ENCODE measurements around the gene PDIA5.

PDIA5 gene

GRCh38 chr3:123066599-123066895 lies 278 bp upstream of the PDIA5 start:
- no peak for DNase-seq
- in situ Hi-C loops (cut with HindIII; ENCODE audit: low pct_ligation_motif_present, low pct_unique_long_range_greater_than_20kb, low sequenced_read_pairs): no loop called here

GRCh38 chr3:123067689-123068600 lies 1.1 kb downstream of the PDIA5 start:
- DNase-seq: no peak

GRCh38 chr3:123068601-123069381 lies 2.0 kb downstream of the PDIA5 start:
- in situ Hi-C loops (cut with HindIII; ENCODE audit: low pct_ligation_motif_present, low pct_unique_long_range_greater_than_20kb, low sequenced_read_pairs): no loop called here
- no peak for DNase-seq

More at GRCh38 chr3:123067689-123068600, 1.1 kb downstream of the PDIA5 start:
- in situ Hi-C loops (cut with HindIII; ENCODE audit: low pct_ligation_motif_present, low pct_unique_long_range_greater_than_20kb, low sequenced_read_pairs): no loop called here

GRCh38 chr3:123070510-123070909 lies 3.7 kb downstream of the PDIA5 start:
- DNase-seq: no peak
- in situ Hi-C loops (cut with HindIII; ENCODE audit: low pct_ligation_motif_present, low pct_unique_long_range_greater_than_20kb, low sequenced_read_pairs): no loop called here

GRCh38 chr3:123071146-123071545 lies 4.3 kb downstream of the PDIA5 start:
- no peak for DNase-seq
- in situ Hi-C loops (cut with HindIII; ENCODE audit: low pct_ligation_motif_present, low pct_unique_long_range_greater_than_20kb, low sequenced_read_pairs): no loop called here

GRCh38 chr3:123071581-123071980 lies 4.8 kb downstream of the PDIA5 start:
- no peak for DNase-seq
- in situ Hi-C loops (cut with HindIII; ENCODE audit: low pct_ligation_motif_present, low pct_unique_long_range_greater_than_20kb, low sequenced_read_pairs): no loop called here

- DNase-seq: no peak
- in situ Hi-C loops (cut with HindIII; ENCODE audit: low pct_ligation_motif_present, low pct_unique_long_range_greater_than_20kb, low sequenced_read_pairs): no loop called here
These were observed 5.3 kb downstream of the PDIA5 start for GRCh38 chr3:123072152-123072551.

- in situ Hi-C loops (cut with HindIII; ENCODE audit: low pct_ligation_motif_present, low pct_unique_long_range_greater_than_20kb, low sequenced_read_pairs): no loop called here
- DNase-seq: no peak
These were observed 5.7 kb downstream of the PDIA5 start for GRCh38 chr3:123072564-123072963.

GRCh38 chr3:123075359-123075758 lies 8.5 kb downstream of the PDIA5 start:
- no peak for DNase-seq

GRCh38 chr3:123076112-123076495 lies 9.3 kb downstream of the PDIA5 start:
- DNase-seq: no peak
- in situ Hi-C loops (cut with HindIII; ENCODE audit: low pct_ligation_motif_present, low pct_unique_long_range_greater_than_20kb, low sequenced_read_pairs): no loop called here

More at GRCh38 chr3:123075359-123075758, 8.5 kb downstream of the PDIA5 start:
- in situ Hi-C loops (cut with HindIII; ENCODE audit: low pct_ligation_motif_present, low pct_unique_long_range_greater_than_20kb, low sequenced_read_pairs): no loop called here

GRCh38 chr3:123076496-123077418 lies 9.9 kb downstream of the PDIA5 start:
- DNase-seq: no peak
- in situ Hi-C loops (cut with HindIII; ENCODE audit: low pct_ligation_motif_present, low pct_unique_long_range_greater_than_20kb, low sequenced_read_pairs): no loop called here

- no peak for DNase-seq
- in situ Hi-C loops (cut with HindIII; ENCODE audit: low pct_ligation_motif_present, low pct_unique_long_range_greater_than_20kb, low sequenced_read_pairs): no loop called here
These were observed 11.3 kb downstream of the PDIA5 start for GRCh38 chr3:123078101-123078500.

- in situ Hi-C loops (cut with HindIII; ENCODE audit: low pct_ligation_motif_present, low pct_unique_long_range_greater_than_20kb, low sequenced_read_pairs): no loop called here
- no peak for DNase-seq
These were observed 14.2 kb downstream of the PDIA5 start for GRCh38 chr3:123080864-123081562.

- in situ Hi-C loops (cut with HindIII; ENCODE audit: low pct_ligation_motif_present, low pct_unique_long_range_greater_than_20kb, low sequenced_read_pairs): no loop called here
- DNase-seq: no peak
These were observed 15.0 kb downstream of the PDIA5 start for GRCh38 chr3:123081718-123082369.

GRCh38 chr3:123082370-123083065 lies 15.7 kb downstream of the PDIA5 start:
- in situ Hi-C loops (cut with HindIII; ENCODE audit: low pct_ligation_motif_present, low pct_unique_long_range_greater_than_20kb, low sequenced_read_pairs): no loop called here
- no peak for DNase-seq

GRCh38 chr3:123083383-123084124 lies 16.7 kb downstream of the PDIA5 start:
- in situ Hi-C loops (cut with HindIII; ENCODE audit: low pct_ligation_motif_present, low pct_unique_long_range_greater_than_20kb, low sequenced_read_pairs): no loop called here
- DNase-seq: no peak

GRCh38 chr3:123084192-123084591 lies 17.4 kb downstream of the PDIA5 start:
- no peak for DNase-seq
- in situ Hi-C loops (cut with HindIII; ENCODE audit: low pct_ligation_motif_present, low pct_unique_long_range_greater_than_20kb, low sequenced_read_pairs): no loop called here

All from ACHN (cell line).